PC-9 (cell line): ENCODE measurements around the gene SPATC1L. TPM values are rescaled to one million over a fixed set of nuclear protein-coding genes. Genes with fewer than 3 reads are reported as not detected.

Experiments used
- BruUV-seq: library from RNA; stranded (reverse); fragments of 400-500 nt; replicated peaks from 2 replicates; lab custom pipeline; 2021; lab: Mats Ljungman, UMichigan
- CTCF ChIA-PET: fragments of 300-600 bp; sonication (Branson Sonifier 250); formaldehyde crosslinking; loops from one replicate; lab custom pipeline; 2022; ENCODE audit warnings: antibody characterized with exemption; lab: Charles Lee
- POLR2A ChIA-PET: fragments of 300-600 bp; sonication (Branson Sonifier 250); formaldehyde crosslinking; loops from one replicate; lab custom pipeline; 2022; ENCODE audit warnings: antibody characterized with exemption; ENCODE audit not compliant: unreplicated experiment; lab: Charles Lee
- DNase-seq, 2 experiments: peaks; one replicate each; pipeline versions ENCODE4 v3.0.0 to v3.0.0-alpha.2; 2015 to 2022; ENCODE audit warnings: mixed read lengths in 1 of 2
- H2AFZ ChIP-seq: fragments of 200-600 bp; sonication (generic); 2 replicates; pipeline ENCODE4 v1.8.1; 2017; ENCODE audit warnings: antibody characterized with exemption
- H3F3A ChIP-seq: fragments of 200-600 bp; sonication (generic); 2 replicates; pipeline ENCODE4 v1.8.1; 2017; ENCODE audit warnings: antibody characterized with exemption, mild to moderate bottlenecking, low read depth; ENCODE audit not compliant: insufficient read depth
- H3K27ac ChIP-seq: fragments of 200-600 bp; sonication (generic); 2 replicates; pipeline ENCODE4 v1.6.1; 2016; ENCODE audit warnings: mixed run types
- H3K27me3 ChIP-seq: fragments of 200-600 bp; sonication (generic); 2 replicates; pipeline ENCODE4 v1.6.1; 2016; ENCODE audit warnings: low read depth, mixed run types; ENCODE audit not compliant: insufficient read depth
- H3K36me3 ChIP-seq: fragments of 200-600 bp; sonication (generic); 2 replicates; pipeline ENCODE4 v1.6.1; 2016; ENCODE audit warnings: low read depth, mixed run types
- H3K4me1 ChIP-seq: fragments of 200-600 bp; sonication (generic); replicated peaks from 2 replicates; pipeline ENCODE4 v1.6.1; 2016; ENCODE audit warnings: mixed run types; ENCODE audit not compliant: insufficient read depth
- H3K4me2 ChIP-seq: fragments of 200-600 bp; sonication (generic); 2 replicates; pipeline ENCODE4 v1.6.1; 2017; ENCODE audit warnings: mixed run types
- H3K4me3 ChIP-seq: fragments of 200-600 bp; sonication (generic); 2 replicates; pipeline ENCODE4 v1.6.1; 2016; ENCODE audit warnings: mixed run types
- H3K79me2 ChIP-seq: fragments of 200-600 bp; sonication (generic); 2 replicates; pipeline ENCODE4 v1.6.1; 2017; ENCODE audit warnings: low read depth, mixed run types
- H3K9me2 ChIP-seq: fragments of 200-600 bp; sonication (generic); 2 replicates; pipeline ENCODE4 v1.8.1; 2017; ENCODE audit warnings: mild to moderate bottlenecking; ENCODE audit not compliant: insufficient read depth
- H3K9me3 ChIP-seq: fragments of 200-600 bp; sonication (generic); 2 replicates; pipeline ENCODE4 v1.8.1; 2016; ENCODE audit warnings: low read depth; ENCODE audit not compliant: insufficient read depth
- H4K20me1 ChIP-seq: fragments of 200-600 bp; sonication (generic); 2 replicates; pipeline ENCODE4 v1.8.1; 2017; ENCODE audit not compliant: insufficient read depth
- CTCF ChIP-seq: fragments of 200-600 bp; sonication (generic); conservative IDR thresholded peaks from 2 replicates; pipeline ENCODE4 v1.6.1; 2017; ENCODE audit warnings: mixed run types, antibody characterized with exemption, mild to moderate bottlenecking, moderate library complexity
- EZH2 ChIP-seq: fragments of 200-600 bp; sonication (generic); IDR thresholded peaks from 2 replicates; pipeline ENCODE4 v1.8.0; 2017; ENCODE audit warnings: antibody characterized with exemption, low read depth
- intact Hi-C: fragments of 100-400 bp; cut with micrococcal nuclease; formaldehyde crosslinking; loops from one replicate; pipeline ENCODE4 v1.10.0; 2022; ENCODE audit not compliant: unreplicated experiment
- total RNA-seq: library from RNA; stranded (reverse); gene quantifications from 2 replicates; pipeline ENCODE4 v1.2.3, GENCODE V29; 2021

The SPATC1L gene
- total RNA-seq, 1 experiment from 2014 or later = 32.7 TPM

- intact Hi-C loops = no loop called here
- Histone ChIP-seq H3K4me3 (no peak overlapping the region), H3F3A (no peaks in the 10 kb centered on the region), H3K4me2 (no peak overlapping the region), H3K4me1 (no peaks in the 10 kb centered on the region), H3K79me2 (no peaks in the 10 kb centered on the region), H3K27ac (no peak overlapping the region), H3K36me3 (no peaks in the 10 kb centered on the region; the same call in 1 of the 2 replicates), H4K20me1 (no peaks in the 10 kb centered on the region), H3K27me3 (no peaks in the 10 kb centered on the region), H2AFZ (no peak overlapping the region), H3K9me2 (no peaks in the 10 kb centered on the region), H3K9me3 (no peaks in the 10 kb centered on the region)
- DNase-seq = peak in 1 of 2 experiments; percentile 51
- CTCF ChIA-PET = no interaction called here
- BruUV-seq = no TSS peak
- POLR2A ChIA-PET = interaction anchor here (0.6 kb wide), 1 partner anchor 63 kb away, joined by 3 read pairs; no protein-coding TSS in a partner anchor
- TF ChIP-seq CTCF (no peak), EZH2 (no peak)
Measured at GRCh38 chr21:46116776-46117585, 67.3 kb downstream of the SPATC1L start.

GRCh38 chr21:46116189-46116775 is 68.0 kb downstream of the SPATC1L start:
- Histone ChIP-seq H3K4me2 (no peak overlapping the region), H3K79me2 (no peaks in the 10 kb centered on the region), H3F3A (no peaks in the 10 kb centered on the region), H4K20me1 (no peaks in the 10 kb centered on the region), H3K27ac (no peak overlapping the region), H3K9me3 (no peaks in the 10 kb centered on the region), H2AFZ (no peak overlapping the region), H3K4me1 (no peaks in the 10 kb centered on the region), H3K9me2 (no peaks in the 10 kb centered on the region), H3K4me3 (no peak overlapping the region), H3K36me3 (no peaks in the 10 kb centered on the region; the same call in 1 of the 2 replicates), H3K27me3 (no peaks in the 10 kb centered on the region)
- no TSS peak for BruUV-seq
- no peak for DNase-seq
- intact Hi-C loops = no loop called here
- POLR2A ChIA-PET = no interaction called here
- CTCF ChIA-PET = interaction anchor here (0.6 kb wide), 1 partner anchor 722 kb away, joined by 3 read pairs; no protein-coding TSS in a partner anchor
- no peak for TF ChIP-seq EZH2
- no peak for TF ChIP-seq CTCF

GRCh38 chr21:46115441-46116188 is 68.6 kb downstream of the SPATC1L start:
- POLR2A ChIA-PET = no interaction called here

More at GRCh38 chr21:46115441-46116188, 68.6 kb downstream of the SPATC1L start:
- TF ChIP-seq CTCF = no peak
- H3K4me2 ChIP-seq = no peak overlapping the region
- H3K36me3 ChIP-seq = no peaks in the 10 kb centered on the region; the same call in 1 of the 2 replicates
- CTCF ChIA-PET = interaction anchor here (0.5 to 0.6 kb wide), 2 partner anchors 14 to 722 kb away, joined by 3 to 6 read pairs; no protein-coding TSS in a partner anchor
- no peaks in the 10 kb centered on the region for H3K27me3 ChIP-seq
- no peak for DNase-seq
- H3K9me2 ChIP-seq = no peaks in the 10 kb centered on the region
- no peaks in the 10 kb centered on the region for H3K4me1 ChIP-seq
- H3K79me2 ChIP-seq = no peaks in the 10 kb centered on the region
- intact Hi-C loops = no loop called here
- H2AFZ ChIP-seq = no peak overlapping the region
- no peaks in the 10 kb centered on the region for H3K9me3 ChIP-seq
- no peaks in the 10 kb centered on the region for H3F3A ChIP-seq
- BruUV-seq = no TSS peak
- no peak overlapping the region for H3K4me3 ChIP-seq
- no peaks in the 10 kb centered on the region for H4K20me1 ChIP-seq
- H3K27ac ChIP-seq = no peak overlapping the region
